Measurements from ENCODE around the gene MAN2C1.
"Not testable (repeated sequence)": the region's sequence is repeated elsewhere in the genome, so short reads cannot be mapped to it uniquely, and the experiment has no call there.

The MAN2C1 gene

GRCh38 chr15:75313116-75313845 is 55.1 kb downstream of the MAN2C1 start:
- DNase-seq (ENCODE audit: extremely low read depth in 1 of 2, low read depth in 1 of 2): no peak

GRCh38 chr15:75312548-75312947 is 55.9 kb downstream of the MAN2C1 start:
- not testable (repeated sequence) for DNase-seq (ENCODE audit: extremely low read depth in 1 of 2, low read depth in 1 of 2)

- no peak for DNase-seq (ENCODE audit: extremely low read depth in 1 of 2, low read depth in 1 of 2)
Observed at GRCh38 chr15:75309711-75310110, 58.7 kb downstream of the MAN2C1 start.

GRCh38 chr15:75307778-75308390 is 60.5 kb downstream of the MAN2C1 start:
- no peak for DNase-seq (ENCODE audit: extremely low read depth in 1 of 2, low read depth in 1 of 2)

GRCh38 chr15:75306188-75306587 is 62.2 kb downstream of the MAN2C1 start:
- no peak for DNase-seq (ENCODE audit: extremely low read depth in 1 of 2, low read depth in 1 of 2)
